H9 (cell line): ENCODE results near the gene IDH3B. TPM values are rescaled to one million over a fixed set of nuclear protein-coding genes. Genes with fewer than 3 reads are reported as not detected.

ENCODE experiments used
- DNase-seq: peaks from one replicate; pipeline ENCODE4 v3.0.0-alpha.2; 2017
- H2AFZ ChIP-seq: one replicate; pipeline ENCODE4 v1.6.1; 2013; ENCODE audit warnings: mild to moderate bottlenecking, low read length, control low read depth, moderate library complexity
- H2AK5ac ChIP-seq: 2 replicates; pipeline ENCODE4 v1.6.1; 2013; ENCODE audit warnings: low read length, control low read depth, mixed read lengths; ENCODE audit not compliant: insufficient read length
- H2BK120ac ChIP-seq: one replicate; pipeline ENCODE4 v1.6.1; 2013; ENCODE audit warnings: low read depth, mild to moderate bottlenecking, low read length, control low read depth, inconsistent platforms; ENCODE audit not compliant: poor library complexity, severe bottlenecking
- H2BK12ac ChIP-seq: 2 replicates; pipeline ENCODE4 v1.6.1; 2013; ENCODE audit warnings: low read length, control low read depth, mixed read lengths, low read depth; ENCODE audit not compliant: insufficient read length
- H2BK15ac ChIP-seq: 2 replicates; pipeline ENCODE4 v1.6.1; 2013; ENCODE audit warnings: low read depth, low read length, control low read depth
- H2BK20ac ChIP-seq: one replicate; pipeline ENCODE4 v1.6.1; 2013; ENCODE audit warnings: low read depth, mild to moderate bottlenecking, low read length, control low read depth, inconsistent platforms; ENCODE audit not compliant: poor library complexity, severe bottlenecking
- H2BK5ac ChIP-seq: 2 replicates; pipeline ENCODE4 v1.6.1; 2013; ENCODE audit warnings: low read length, control low read depth, mixed read lengths; ENCODE audit not compliant: insufficient read length
- H3K14ac ChIP-seq: 2 replicates; pipeline ENCODE4 v1.6.1; 2013; ENCODE audit warnings: low read length, control low read depth; ENCODE audit not compliant: insufficient read depth
- H3K18ac ChIP-seq: 2 replicates; pipeline ENCODE4 v1.6.1; 2013; ENCODE audit warnings: low read depth, mild to moderate bottlenecking, mixed read lengths, low read length, control low read depth; ENCODE audit not compliant: insufficient read length
- H3K23ac ChIP-seq: 2 replicates; pipeline ENCODE4 v1.6.1; 2013; ENCODE audit warnings: low read length, control low read depth, mixed read lengths, low read depth; ENCODE audit not compliant: insufficient read length
- H3K23me2 ChIP-seq: 2 replicates; pipeline ENCODE4 v1.6.1; 2013; ENCODE audit warnings: low read depth, mild to moderate bottlenecking, mixed read lengths, low read length, control low read depth; ENCODE audit not compliant: insufficient read length, poor library complexity, severe bottlenecking
- H3K27ac ChIP-seq: 2 replicates; pipeline ENCODE4 v1.5.1; 2013; ENCODE audit warnings: low read length, control low read depth, mixed read lengths, low read depth; ENCODE audit not compliant: insufficient read length
- H3K27me3 ChIP-seq: 2 replicates; pipeline ENCODE4 v1.6.1; 2013; ENCODE audit warnings: low read length, control low read depth, inconsistent platforms; ENCODE audit not compliant: insufficient read depth
- H3K4ac ChIP-seq: 2 replicates; pipeline ENCODE4 v1.6.1; 2013; ENCODE audit warnings: low read depth, mild to moderate bottlenecking, control low read depth, inconsistent platforms, low read length, moderate library complexity
- H3K4me1 ChIP-seq: 2 replicates; pipeline ENCODE4 v1.6.1; 2013; ENCODE audit warnings: low read length, control low read depth, inconsistent platforms; ENCODE audit not compliant: insufficient read depth
- H3K4me2 ChIP-seq: 2 replicates; pipeline ENCODE4 v1.6.1; 2013; ENCODE audit warnings: low read length, control low read depth, mixed read lengths; ENCODE audit not compliant: insufficient read length, insufficient read depth
- H3K56ac ChIP-seq: 2 replicates; pipeline ENCODE4 v1.6.1; 2013; ENCODE audit warnings: low read depth, mild to moderate bottlenecking, mixed read lengths, low read length, control low read depth; ENCODE audit not compliant: insufficient read length
- H3K79me1 ChIP-seq: 2 replicates; pipeline ENCODE4 v1.6.1; 2013; ENCODE audit warnings: low read depth, mild to moderate bottlenecking, moderate library complexity, low read length, control low read depth, inconsistent platforms; ENCODE audit not compliant: insufficient read depth, poor library complexity, severe bottlenecking
- H3K79me2 ChIP-seq: 2 replicates; pipeline ENCODE4 v1.6.1; 2013; ENCODE audit warnings: low read length, control low read depth, inconsistent platforms; ENCODE audit not compliant: insufficient read depth
- H3K9ac ChIP-seq: 2 replicates; pipeline ENCODE4 v1.6.1; 2013; ENCODE audit warnings: low read length, control low read depth, mixed read lengths; ENCODE audit not compliant: insufficient read length; ENCODE audit errors: extremely low read depth
- H3K9me3 ChIP-seq: one replicate; pipeline ENCODE4 v1.6.1; 2013; ENCODE audit warnings: low read depth, low read length, inconsistent platforms; ENCODE audit not compliant: control insufficient read depth
- H3T11ph ChIP-seq: one replicate; pipeline ENCODE4 v1.6.1; 2013; ENCODE audit warnings: mild to moderate bottlenecking, low read length, control low read depth, inconsistent platforms
- H4K20me1 ChIP-seq: one replicate; pipeline ENCODE4 v1.6.1; 2013; ENCODE audit not compliant: control insufficient read depth, insufficient read length, insufficient read depth
- H4K5ac ChIP-seq: 2 replicates; pipeline ENCODE4 v1.6.1; 2013; ENCODE audit warnings: low read depth, mild to moderate bottlenecking, mixed read lengths, low read length, control low read depth; ENCODE audit not compliant: insufficient read length
- H4K8ac ChIP-seq: replicated peaks from 2 replicates; pipeline ENCODE4 v1.6.1; 2013; ENCODE audit warnings: low read length, control low read depth, mixed read lengths, low read depth; ENCODE audit not compliant: insufficient read length
- H4K91ac ChIP-seq: 2 replicates; pipeline ENCODE4 v1.6.1; 2013; ENCODE audit warnings: low read depth, mild to moderate bottlenecking, moderate library complexity, mixed read lengths, low read length, control low read depth; ENCODE audit not compliant: insufficient read length
- H3K27ac Mint-ChIP-seq, 3 experiments: 2 replicates in 2 of 3; 3 replicates in 1 of 3; pipeline ENCODE4 v1.8.0; 2020 to 2021; ENCODE audit warnings: mixed read lengths in 3 of 3, mild to moderate bottlenecking in 1 of 3, moderate library complexity in 1 of 3
- H3K27me3 Mint-ChIP-seq: 2 replicates; pipeline ENCODE4 v1.8.0; 2021; ENCODE audit warnings: low read depth, mild to moderate bottlenecking, moderate library complexity, mixed read lengths
- H3K36me3 Mint-ChIP-seq, 3 experiments: 2 replicates in 2 of 3; 3 replicates in 1 of 3; pipeline ENCODE4 v1.8.0; 2020 to 2021; ENCODE audit warnings: low read depth in 3 of 3, mixed read lengths in 3 of 3; ENCODE audit not compliant: insufficient read depth in 1 of 3
- H3K4me1 Mint-ChIP-seq, 2 experiments: 2 replicates each; pipeline ENCODE4 v1.8.0; 2020; ENCODE audit warnings: mixed read lengths in 2 of 2
- H3K4me3 Mint-ChIP-seq, 2 experiments: 2 replicates in 1 of 2; 3 replicates in 1 of 2; pipeline ENCODE4 v1.8.0; 2020 to 2021; ENCODE audit warnings: mild to moderate bottlenecking in 2 of 2, mixed read lengths in 2 of 2, moderate library complexity in 1 of 2
- H3K9me3 Mint-ChIP-seq, 2 experiments: 2 replicates in 1 of 2; 3 replicates in 1 of 2; pipeline ENCODE4 v1.8.0; 2020; ENCODE audit warnings: mild to moderate bottlenecking in 2 of 2, mixed read lengths in 2 of 2, moderate library complexity in 1 of 2
- CTCF ChIP-seq: fragments of 200-600 bp; sonication (generic); conservative IDR thresholded peaks from 3 replicates; pipeline ENCODE4 v1.8.0; 2021; ENCODE audit warnings: antibody characterized with exemption, mild to moderate bottlenecking
- WGBS: extraction: QIAGEN DNeasy Blood & Tissue Kit; methylation state at CpG from one replicate; pipeline ENCODE4 v1.1.7; 2013; ENCODE audit warnings: missing lambda C conversion rate, low lambda C conversion rate, mixed read lengths; ENCODE audit not compliant: insufficient read length; ENCODE audit errors: extremely low coverage; 5-methylcytosine and 5-hydroxymethylcytosine counted together
- total RNA-seq: library from RNA; stranded (reverse); gene quantifications from 2 replicates; pipeline ENCODE4 v1.2.1, GENCODE V29; 2021

Gene IDH3B
- total RNA-seq, 1 experiment from 2014 or later = 114 TPM

- Histone ChIP-seq H3K9me3 (peaks cover 4% of the 10 kb centered on the region), H3K23ac (no peak overlapping the region), H2BK20ac (no peak overlapping the region), H3K27ac (no peak overlapping the region), H3K9ac (no peak overlapping the region), H3K4me1 (no peaks in the 10 kb centered on the region), H4K8ac (no peak overlapping the region), H4K91ac (no peak overlapping the region), H2AFZ (no peak overlapping the region), H3K4me2 (no peak overlapping the region), H2BK120ac (no peak overlapping the region), H2BK15ac (no peak overlapping the region), H3K27me3 (no peaks in the 10 kb centered on the region), H3K14ac (no peak overlapping the region), H3K4ac (no peak overlapping the region), H3K56ac (no peak overlapping the region), H3K23me2 (no peaks in the 10 kb centered on the region), H4K5ac (no peak overlapping the region), H3T11ph (no peak overlapping the region), H2BK5ac (no peak overlapping the region), H3K79me1 (no peaks in the 10 kb centered on the region), H4K20me1 (no peaks in the 10 kb centered on the region), H3K79me2 (no peaks in the 10 kb centered on the region), H3K18ac (no peak overlapping the region), H2BK12ac (no peak overlapping the region), H2AK5ac (no peak overlapping the region)
- no peak for TF ChIP-seq CTCF
- Mint-ChIP-seq H3K4me1 (no peaks in the 10 kb centered on the region), H3K4me3 (no peak overlapping the region), H3K36me3 (peaks cover 0 to 5% (median 0%) of the 10 kb centered on the region in 3 experiments; a peak in 2 of 7 replicates), H3K27me3 (peaks cover 40% of the 10 kb centered on the region), H3K27ac (no peak overlapping the region), H3K9me3 (peaks cover 9% of the 10 kb centered on the region in 2 experiments)
- WGBS = no CpG with 5 or more reads among the region's 3 CpGs
- no peak for DNase-seq
These were observed 51.9 kb downstream of the IDH3B start for GRCh38 chr20:2612073-2612472.
